GM23248 (cell line): ENCODE results near the gene ZFAND6. TPM values are rescaled to one million over a fixed set of nuclear protein-coding genes. Genes with fewer than 3 reads are reported as not detected.

Source experiments
- DNase-seq: peaks from one replicate; pipeline ENCODE4 v3.0.0-alpha.2; 2015
- H2AFZ ChIP-seq: fragments of 200-600 bp; sonication (generic); 2 replicates; pipeline ENCODE4 v1.6.1; 2016; ENCODE audit warnings: antibody characterized with exemption
- H3F3A ChIP-seq: fragments of 200-600 bp; sonication (generic); 2 replicates; pipeline ENCODE4 v1.6.1; 2016; ENCODE audit warnings: mild to moderate bottlenecking, antibody characterized with exemption, mixed run types; ENCODE audit not compliant: insufficient read depth
- H3K27ac ChIP-seq: fragments of 200-600 bp; sonication (generic); 2 replicates; pipeline ENCODE4 v1.5.1; 2016; ENCODE audit warnings: mild to moderate bottlenecking
- H3K27me3 ChIP-seq: fragments of 200-600 bp; sonication (generic); replicated peaks from 2 replicates; pipeline ENCODE4 v1.6.1; 2016; ENCODE audit warnings: mild to moderate bottlenecking; ENCODE audit not compliant: insufficient read depth
- H3K36me3 ChIP-seq: fragments of 200-600 bp; sonication (generic); 2 replicates; pipeline ENCODE4 v1.6.1; 2016; ENCODE audit warnings: low read depth, mild to moderate bottlenecking
- H3K4me1 ChIP-seq: fragments of 200-600 bp; sonication (generic); 2 replicates; pipeline ENCODE4 v1.6.1; 2016; ENCODE audit warnings: mild to moderate bottlenecking; ENCODE audit not compliant: insufficient read depth
- H3K4me2 ChIP-seq: fragments of 200-600 bp; sonication (generic); one replicate; pipeline ENCODE4 v1.6.1; 2016; ENCODE audit warnings: mild to moderate bottlenecking; ENCODE audit not compliant: unreplicated experiment
- H3K4me3 ChIP-seq: fragments of 200-600 bp; sonication (generic); 2 replicates; pipeline ENCODE4 v1.5.1; 2016; ENCODE audit warnings: mild to moderate bottlenecking
- H3K79me2 ChIP-seq: fragments of 200-600 bp; sonication (generic); 2 replicates; pipeline ENCODE4 v1.6.1; 2016; ENCODE audit warnings: mild to moderate bottlenecking; ENCODE audit not compliant: insufficient read depth
- H3K9ac ChIP-seq: fragments of 200-600 bp; sonication (generic); 2 replicates; pipeline ENCODE4 v1.6.1; 2016; ENCODE audit warnings: mild to moderate bottlenecking
- H3K9me2 ChIP-seq: fragments of 200-600 bp; sonication (generic); 2 replicates; pipeline ENCODE4 v1.6.1; 2016; ENCODE audit warnings: mixed run types, mild to moderate bottlenecking, moderate library complexity; ENCODE audit not compliant: insufficient read depth
- H3K9me3 ChIP-seq: fragments of 200-600 bp; sonication (generic); one replicate; pipeline ENCODE4 v1.6.1; 2017; ENCODE audit warnings: low read depth
- H4K20me1 ChIP-seq: fragments of 200-600 bp; sonication (generic); 2 replicates; pipeline ENCODE4 v1.6.0; 2016; ENCODE audit not compliant: insufficient read depth
- EZH2 ChIP-seq: fragments of 200-600 bp; sonication (generic); IDR thresholded peaks from 2 replicates; pipeline ENCODE4 v1.6.1; 2018; ENCODE audit warnings: antibody characterized with exemption, mild to moderate bottlenecking; ENCODE audit not compliant: insufficient read depth, poor library complexity, severe bottlenecking
- EZH2phosphoT487 ChIP-seq: fragments of 200-600 bp; sonication (generic); IDR thresholded peaks from 2 replicates; pipeline ENCODE4 v1.6.1; 2018; ENCODE audit warnings: antibody characterized with exemption, moderate library complexity, mild to moderate bottlenecking, low read depth; ENCODE audit not compliant: insufficient read depth
- WGBS, 2 experiments: methylation state at CpG; one replicate each; pipeline ENCODE4 v1.1.6; 2015 to 2017; ENCODE audit warnings: low lambda C conversion rate in 2 of 2, low coverage in 1 of 2; ENCODE audit errors: missing lambda C conversion rate in 2 of 2; 5-methylcytosine and 5-hydroxymethylcytosine counted together
- in situ Hi-C: fragments of 300-500 bp; cut with MboI; formaldehyde crosslinking; loops from 2 replicates; pipeline ENCODE4 v1.15.0; 2020
- polyA plus RNA-seq: library from polyadenylated mRNA; unstranded; fragments of >200 nt; fragmentation: Nextera tagmentation; extraction: Ambion mirVana; gene quantifications from 2 replicates; pipeline ENCODE4 v1.2.1, GENCODE V29; 2016
- total RNA-seq: library from RNA; depleted of rRNA; stranded (reverse); fragments of >200 nt; shearing (Covaris generic); gene quantifications from 2 replicates; pipeline ENCODE4 v1.2.3, GENCODE V29; 2014

The ZFAND6 gene
- total and polyA plus RNA-seq, 2 experiments from 2014 or later = 101 to 104 TPM

DNA sequence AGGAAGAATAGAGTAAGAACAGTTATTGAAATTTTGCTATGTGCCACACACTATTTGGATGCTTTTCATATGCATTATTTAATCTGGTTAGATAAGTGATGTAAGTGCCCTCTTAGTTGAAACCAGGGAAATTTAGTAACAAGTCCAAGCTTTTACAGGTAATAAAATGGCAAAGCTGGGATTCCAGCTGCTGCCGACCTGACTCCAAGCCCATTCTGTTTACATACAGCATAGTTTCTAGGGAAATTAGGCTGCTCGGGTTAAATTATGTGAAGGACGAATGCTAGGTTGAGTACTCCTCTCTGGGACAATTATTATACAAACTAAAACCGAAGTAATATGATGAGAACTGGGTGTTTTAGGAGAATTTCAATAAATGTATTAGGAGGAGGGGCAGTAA lies 54.6 kb downstream of the ZFAND6 start:
- in situ Hi-C loops = no loop called here
- DNase-seq = no peak
- no peaks in the 10 kb centered on the region for H3K9me2 ChIP-seq
- H3K4me3 ChIP-seq = no peak overlapping the region
- WGBS, 2 experiments = 72 to 77% methylated on average over 4 of the region's 4 CpGs
- no peak overlapping the region for H3K27ac ChIP-seq
- H3F3A ChIP-seq = no peaks in the 10 kb centered on the region
- peaks cover 100% of the 10 kb centered on the region for H3K79me2 ChIP-seq
- no peaks in the 10 kb centered on the region for H3K9me3 ChIP-seq
- peaks cover 8% of the 10 kb centered on the region for H3K4me1 ChIP-seq
- H3K9ac ChIP-seq = no peak overlapping the region
- no peak for TF ChIP-seq EZH2phosphoT487
- no peak for TF ChIP-seq EZH2
- H2AFZ ChIP-seq = no peak overlapping the region
- no peaks in the 10 kb centered on the region for H3K36me3 ChIP-seq
- no peaks in the 10 kb centered on the region for H3K27me3 ChIP-seq
- H4K20me1 ChIP-seq = 0 out of 2 replicates have a peak, but pooled peaks cover 8% of the 10 kb centered on the region
- no peak overlapping the region for H3K4me2 ChIP-seq

DNA sequence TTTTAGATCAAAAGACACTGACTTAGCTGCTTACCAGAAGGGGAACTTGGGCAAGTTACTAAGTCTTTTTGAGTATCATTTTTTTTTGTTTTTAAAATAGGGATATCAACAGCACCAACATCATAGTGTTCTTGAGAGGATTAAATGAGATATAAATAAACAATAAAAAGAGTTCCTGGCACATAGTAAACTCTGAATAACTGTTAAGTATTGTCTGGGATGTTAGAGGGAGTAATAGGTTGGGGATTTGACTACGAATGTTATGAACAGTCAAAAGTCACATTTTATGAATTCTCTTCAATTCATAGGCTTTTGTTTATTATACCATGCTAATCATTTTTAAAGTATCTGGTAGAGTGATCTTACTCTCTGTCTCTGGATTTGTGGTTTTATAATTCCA lies 55.5 kb downstream of the ZFAND6 start:
- 94 to 100% methylated on average over 1 of the region's 1 CpG for WGBS, 2 experiments
- H3K9ac ChIP-seq = no peak overlapping the region
- peaks cover 100% of the 10 kb centered on the region for H3K79me2 ChIP-seq
- H2AFZ ChIP-seq = no peak overlapping the region
- H3F3A ChIP-seq = no peaks in the 10 kb centered on the region
- no peaks in the 10 kb centered on the region for H3K9me2 ChIP-seq
- H3K4me1 ChIP-seq = peaks cover 8% of the 10 kb centered on the region
- no peak overlapping the region for H3K27ac ChIP-seq
- no peaks in the 10 kb centered on the region for H3K9me3 ChIP-seq
- H4K20me1 ChIP-seq = 0 out of 2 replicates have a peak, but pooled peaks cover 8% of the 10 kb centered on the region
- no peak overlapping the region for H3K4me3 ChIP-seq
- TF ChIP-seq EZH2phosphoT487 = no peak
- no peak for TF ChIP-seq EZH2
- no peak overlapping the region for H3K4me2 ChIP-seq
- in situ Hi-C loops = no loop called here
- H3K27me3 ChIP-seq = no peaks in the 10 kb centered on the region
- DNase-seq = no peak
- no peaks in the 10 kb centered on the region for H3K36me3 ChIP-seq

DNA sequence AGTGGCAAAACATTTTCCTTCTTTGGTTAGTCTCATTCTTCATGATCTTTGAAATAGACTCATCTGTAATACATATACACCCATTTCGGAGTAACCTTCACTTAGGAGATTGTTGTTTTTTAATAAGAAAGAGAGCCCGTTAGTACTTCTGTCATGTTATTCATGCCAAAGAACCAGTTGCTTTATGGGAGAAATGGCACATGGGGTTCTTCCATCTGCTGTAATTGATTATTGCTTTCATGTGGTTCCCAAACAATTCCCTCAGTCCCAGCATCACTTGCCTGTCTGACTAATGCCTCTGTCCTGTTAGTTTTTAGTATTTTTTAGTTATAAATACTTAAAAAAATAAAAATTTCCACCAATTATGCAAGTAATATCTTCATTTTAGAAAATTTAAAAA lies 59.5 kb downstream of the ZFAND6 start:
- in situ Hi-C loops = no loop called here
- no peak overlapping the region for H2AFZ ChIP-seq
- H3K36me3 ChIP-seq = peaks cover 22% of the 10 kb centered on the region; the same call in 1 of the 2 replicates
- H4K20me1 ChIP-seq = no peaks in the 10 kb centered on the region
- H3K79me2 ChIP-seq = peaks cover 100% of the 10 kb centered on the region
- WGBS, 2 experiments = 72 to 73% methylated on average over 2 of the region's 2 CpGs
- no peak for DNase-seq
- no peak overlapping the region for H3K4me3 ChIP-seq
- H3K9ac ChIP-seq = no peak overlapping the region
- no peaks in the 10 kb centered on the region for H3K27me3 ChIP-seq
- H3K4me2 ChIP-seq = no peak overlapping the region
- no peaks in the 10 kb centered on the region for H3K9me3 ChIP-seq
- TF ChIP-seq EZH2 (no peak), EZH2phosphoT487 (no peak)
- no peaks in the 10 kb centered on the region; the same call in 1 of the 2 replicates for H3K4me1 ChIP-seq
- H3K9me2 ChIP-seq = no peaks in the 10 kb centered on the region
- H3K27ac ChIP-seq = no peak overlapping the region
- H3F3A ChIP-seq = no peaks in the 10 kb centered on the region

DNA sequence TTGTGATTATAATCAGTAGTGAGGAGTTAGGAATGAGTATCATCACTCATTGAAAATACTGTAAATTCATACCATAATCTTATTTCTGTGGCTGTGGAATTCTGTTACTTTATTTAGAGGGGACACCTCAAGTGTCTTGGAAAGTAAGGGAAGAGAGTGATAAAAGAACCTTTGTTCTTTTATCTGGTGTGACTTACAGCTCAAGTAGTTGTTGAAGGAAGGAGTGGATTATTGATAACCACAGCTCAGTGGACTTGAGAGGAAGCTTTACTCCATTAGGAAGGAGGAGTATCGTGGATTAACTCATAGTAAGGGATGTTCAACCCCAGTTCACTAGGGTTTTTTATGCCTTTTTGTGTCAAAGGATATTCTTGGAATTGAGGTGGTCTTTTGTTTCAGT lies 61.2 kb downstream of the ZFAND6 start:
- H3K9me3 ChIP-seq = no peaks in the 10 kb centered on the region
- H3K27ac ChIP-seq = no peak overlapping the region
- no peak for DNase-seq
- H4K20me1 ChIP-seq = no peaks in the 10 kb centered on the region
- in situ Hi-C loops = no loop called here
- no peaks in the 10 kb centered on the region for H3F3A ChIP-seq
- no peak overlapping the region for H2AFZ ChIP-seq
- H3K4me3 ChIP-seq = no peak overlapping the region
- H3K4me2 ChIP-seq = no peak overlapping the region
- 82 to 92% methylated on average over 1 of the region's 1 CpG for WGBS, 2 experiments
- TF ChIP-seq EZH2 = no peak
- TF ChIP-seq EZH2phosphoT487 = no peak
- H3K9me2 ChIP-seq = no peaks in the 10 kb centered on the region
- no peak overlapping the region for H3K9ac ChIP-seq
- H3K4me1 ChIP-seq = no peaks in the 10 kb centered on the region; the same call in 1 of the 2 replicates
- peaks cover 87% of the 10 kb centered on the region for H3K79me2 ChIP-seq
- H3K27me3 ChIP-seq = no peaks in the 10 kb centered on the region
- peaks cover 33% of the 10 kb centered on the region; the same call in 1 of the 2 replicates for H3K36me3 ChIP-seq

DNA sequence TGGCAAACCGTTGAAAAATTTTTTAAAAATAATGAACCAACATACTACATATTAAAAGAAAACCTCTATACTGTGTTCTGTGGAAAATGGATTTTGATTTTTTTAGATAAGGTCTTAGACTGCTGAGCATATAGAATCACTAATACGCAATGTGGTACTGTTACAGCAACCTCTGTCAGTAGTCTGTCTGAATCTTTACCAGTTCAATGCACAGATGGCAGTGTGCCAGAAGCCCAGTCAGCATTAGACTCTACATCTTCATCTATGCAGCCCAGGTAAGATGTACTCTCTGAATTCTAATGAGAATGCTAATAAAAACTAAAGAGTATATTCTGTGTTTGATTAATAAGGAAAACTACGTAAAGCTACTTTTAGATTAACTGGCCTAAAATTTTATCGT lies 62.1 kb downstream of the ZFAND6 start:
- no peak for TF ChIP-seq EZH2
- TF ChIP-seq EZH2phosphoT487 = no peak
- no peaks in the 10 kb centered on the region for H3K27me3 ChIP-seq
- no peak overlapping the region for H3K4me2 ChIP-seq
- no peaks in the 10 kb centered on the region for H3F3A ChIP-seq
- no peak overlapping the region for H3K9ac ChIP-seq
- no peak for DNase-seq
- H3K79me2 ChIP-seq = peaks cover 78% of the 10 kb centered on the region
- H4K20me1 ChIP-seq = no peaks in the 10 kb centered on the region
- peaks cover 41% of the 10 kb centered on the region; the same call in 1 of the 2 replicates for H3K36me3 ChIP-seq
- H3K4me3 ChIP-seq = no peak overlapping the region
- 94 to 97% methylated on average over 4 of the region's 4 CpGs for WGBS, 2 experiments
- no peak overlapping the region for H3K27ac ChIP-seq
- no peaks in the 10 kb centered on the region for H3K9me2 ChIP-seq
- no peak overlapping the region for H2AFZ ChIP-seq
- no peaks in the 10 kb centered on the region for H3K9me3 ChIP-seq
- in situ Hi-C loops = no loop called here
- H3K4me1 ChIP-seq = no peaks in the 10 kb centered on the region; the same call in 1 of the 2 replicates
